Measurements from ENCODE around the gene SPOPL. TPM values are rescaled to one million over a fixed set of nuclear protein-coding genes. Genes with fewer than 3 reads are reported as not detected.

SPOPL gene
- total and polyA plus RNA-seq, 9 of the 15 experiments (the other 6 are each of a cell fraction or from before 2014, with no cell fraction given), result 0.53 to 6.1 (median 4.1) TPM

- TF ChIP-seq ZNF518B (CRISPR knock-in tag; IDR thresholded peaks at IDR 0.05), result no peak
- no peak for TF ChIP-seq MAFK (IDR thresholded peaks at IDR 0.05; ENCODE audit: low read length)
- TF ChIP-seq SIRT6 (IDR thresholded peaks at IDR 0.05; ENCODE audit: low read depth, low read length), result no peak
- TF ChIP-seq PML (IDR thresholded peaks at IDR 0.05; ENCODE audit: low read length), result peak; percentile 75
- TF ChIP-seq POLR2G (IDR thresholded peaks at IDR 0.05; ENCODE audit: low read depth, low read length), result peak; percentile 94
- no peak for TF ChIP-seq BRF2 (IDR thresholded peaks at IDR 0.05; ENCODE audit: borderline replicate concordance, insufficient read depth, insufficient read length)
- no peak for TF ChIP-seq ZNF445 (CRISPR knock-in tag; IDR thresholded peaks at IDR 0.05; ENCODE audit: low read depth)
- no peak for TF ChIP-seq HMGXB4 (CRISPR knock-in tag; IDR thresholded peaks at IDR 0.05)
- no peak for TF ChIP-seq ZNF184 (CRISPR knock-in tag; IDR thresholded peaks at IDR 0.05)
- TF ChIP-seq HIVEP1 (CRISPR knock-in tag; IDR thresholded peaks at IDR 0.05), result no peak
- TF ChIP-seq CCAR2 (IDR thresholded peaks at IDR 0.05; ENCODE audit: low read depth, low read length), result no peak
- no peak for TF ChIP-seq ZNF175 (CRISPR knock-in tag; IDR thresholded peaks at IDR 0.05; ENCODE audit: low read depth)
- no peak for TF ChIP-seq MYNN (IDR thresholded peaks at IDR 0.05)
- TF ChIP-seq MYNN (CRISPR knock-in tag; IDR thresholded peaks at IDR 0.05), result no peak
- no peak for TF ChIP-seq BRD9 (IDR thresholded peaks at IDR 0.05; ENCODE audit: low read depth, partially characterized antibody)
- TF ChIP-seq ZNF3 (CRISPR knock-in tag; IDR thresholded peaks at IDR 0.05), result no peak
- TF ChIP-seq KDM1A (IDR thresholded peaks at IDR 0.05), result peak in 1 of 2 experiments; percentile 26; a peak in 1 of 4 replicates
- no peak for TF ChIP-seq NUFIP1 (IDR thresholded peaks at IDR 0.05; ENCODE audit: partially characterized antibody)
- TF ChIP-seq E2F3 (CRISPR knock-in tag; IDR thresholded peaks at IDR 0.05), result no peak
- no peak for TF ChIP-seq ZNF449 (CRISPR knock-in tag; IDR thresholded peaks at IDR 0.05)
- no peak for TF ChIP-seq CBX5 (IDR thresholded peaks at IDR 0.05; ENCODE audit: borderline replicate concordance, low read depth)
Measured at GRCh38 chr2:138501425-138502254, at the start of gene SPOPL (continued).
